Hematopoietic multipotent progenitor cell treated with erythropoietin and hydrocortisone succinate and interleukin-3 and kit ligand, for 6 days (in vitro differentiated cells): ENCODE results near the gene CD70.
"Not testable (repeated sequence)": the region's sequence is repeated elsewhere in the genome, so short reads cannot be mapped to it uniquely, and the experiment has no call there.

Experiments used
- DNase-seq: peaks from one replicate; pipeline ENCODE4 v3.0.0-alpha.2; 2015

The CD70 gene

GRCh38 chr19:6590827-6591319, at the start of gene CD70:
Gene CD70 (minus strand): TSS chr19:6591150. CDS start chr19:6591002, 148 bp downstream.
- peak; percentile 66 for DNase-seq

- DNase-seq: not testable (repeated sequence)
Observed at GRCh38 chr19:6640333-6640732, 49.4 kb upstream of the CD70 start.

GRCh38 chr19:6639439-6639838, 48.5 kb upstream of the CD70 start:
- DNase-seq: no peak

- not testable (repeated sequence) for DNase-seq
Observed at GRCh38 chr19:6633456-6633813, 42.5 kb upstream of the CD70 start.

GRCh38 chr19:6632747-6633455, 42.0 kb upstream of the CD70 start:
- peak; percentile 87 for DNase-seq

GRCh38 chr19:6632002-6632621, 41.2 kb upstream of the CD70 start:
- peak; percentile 93 for DNase-seq

- DNase-seq: no peak
Observed at GRCh38 chr19:6626764-6627163, 35.8 kb upstream of the CD70 start.

- no peak for DNase-seq
Observed at GRCh38 chr19:6617374-6617773, 26.4 kb upstream of the CD70 start.

- DNase-seq: no peak
Observed at GRCh38 chr19:6616011-6616410, 25.1 kb upstream of the CD70 start.

- DNase-seq: no peak
Observed at GRCh38 chr19:6613711-6614110, 22.8 kb upstream of the CD70 start.

GRCh38 chr19:6610934-6611852, 20.2 kb upstream of the CD70 start:
- DNase-seq: no peak

GRCh38 chr19:6608940-6609339, 18.0 kb upstream of the CD70 start:
- DNase-seq: no peak

- DNase-seq: not testable (repeated sequence)
Observed at GRCh38 chr19:6608146-6608545, 17.2 kb upstream of the CD70 start.

GRCh38 chr19:6606276-6607070, 15.5 kb upstream of the CD70 start:
- DNase-seq: not testable (repeated sequence)

GRCh38 chr19:6604906-6605305, 14.0 kb upstream of the CD70 start:
- DNase-seq: no peak

GRCh38 chr19:6602729-6603114, 11.8 kb upstream of the CD70 start:
- peak; percentile 41 for DNase-seq

GRCh38 chr19:6601537-6602052, 10.6 kb upstream of the CD70 start:
- not testable (repeated sequence) for DNase-seq

- not testable (repeated sequence) for DNase-seq
Observed at GRCh38 chr19:6600951-6601536, 10.1 kb upstream of the CD70 start.

GRCh38 chr19:6599866-6600454, 9.0 kb upstream of the CD70 start:
- DNase-seq: no peak

GRCh38 chr19:6598254-6598892, 7.4 kb upstream of the CD70 start:
- not testable (repeated sequence) for DNase-seq
